HepG2 (cell line): Measurements from ENCODE around the gene ATL2. TPM values are rescaled to one million over a fixed set of nuclear protein-coding genes. Genes with fewer than 3 reads are reported as not detected.
A peak's percentile ranks its signal among the peaks of the same experiment; 100 is the strongest.

Source experiments
- ETV5 ChIP-seq: IDR thresholded peaks from 2 replicates; pipeline ENCODE4 v1.6.1; 2018; ENCODE audit warnings: missing biosample characterization, missing genetic modification reagents, inconsistent platforms, borderline replicate concordance
- KDM5A ChIP-seq: fragments of 200-600 bp; sonication (generic); IDR thresholded peaks from 2 replicates; pipeline ENCODE4 v1.7.0; 2018; ENCODE audit warnings: antibody characterized with exemption, mild to moderate bottlenecking, low read length, borderline replicate concordance
- MATR3 ChIP-seq: sonication (generic); formaldehyde crosslinking; IDR thresholded peaks from 2 replicates; pipeline ENCODE4 v1.4.0; 2020; ENCODE audit warnings: missing genetic modification reagents
- NCOR1 ChIP-seq: fragments of 200-600 bp; sonication (generic); IDR thresholded peaks from 2 replicates; pipeline ENCODE4 v1.7.0; 2017; ENCODE audit warnings: antibody characterized with exemption, low read length, borderline replicate concordance
- NFYC ChIP-seq: IDR thresholded peaks from 2 replicates; pipeline ENCODE4 v1.6.1; 2016; ENCODE audit warnings: missing genetic modification reagents, missing compliant biosample characterization
- PHF21A ChIP-seq: sonication (generic); formaldehyde crosslinking; IDR thresholded peaks from 2 replicates; pipeline ENCODE4 v1.5.0; 2020; ENCODE audit warnings: mild to moderate bottlenecking, missing genetic modification reagents
- REL ChIP-seq: sonication (generic); formaldehyde crosslinking; conservative IDR thresholded peaks from 2 replicates; pipeline ENCODE4 v1.8.0; 2022; ENCODE audit warnings: mild to moderate bottlenecking, missing genetic modification reagents, moderate library complexity
- SP140L ChIP-seq: sonication (generic); formaldehyde crosslinking; IDR thresholded peaks from 2 replicates; pipeline ENCODE4 v1.4.0; 2020; ENCODE audit warnings: missing genetic modification reagents, borderline replicate concordance
- SRF ChIP-seq: IDR thresholded peaks from 2 replicates; pipeline ENCODE4 v1.6.1; 2011; ENCODE audit warnings: mild to moderate bottlenecking, low read depth, low read length, moderate library complexity
- SSRP1 ChIP-seq: IDR thresholded peaks from 2 replicates; pipeline ENCODE4 v1.6.1; 2016; ENCODE audit warnings: control low read depth
- ZFYVE20 ChIP-seq: sonication (generic); formaldehyde crosslinking; IDR thresholded peaks from 2 replicates; pipeline ENCODE4 v1.8.0; 2023; ENCODE audit warnings: low read depth, mild to moderate bottlenecking, moderate library complexity, missing genetic modification reagents, borderline replicate concordance
- ZMYM2 ChIP-seq: sonication (generic); formaldehyde crosslinking; IDR thresholded peaks from 2 replicates; pipeline ENCODE4 v1.8.0; 2022; ENCODE audit warnings: mild to moderate bottlenecking, missing genetic modification reagents
- ZNF234 ChIP-seq: sonication (generic); formaldehyde crosslinking; conservative IDR thresholded peaks from 2 replicates; pipeline ENCODE4 v1.5.1; 2020; ENCODE audit warnings: mild to moderate bottlenecking, missing genetic modification reagents
- ZNF335 ChIP-seq: sonication (generic); formaldehyde crosslinking; IDR thresholded peaks from 2 replicates; pipeline ENCODE4 v1.4.0; 2020; ENCODE audit warnings: missing genetic modification reagents
- ZNF615 ChIP-seq: sonication (generic); formaldehyde crosslinking; IDR thresholded peaks from 2 replicates; pipeline ENCODE4 v1.5.0; 2020; ENCODE audit warnings: mild to moderate bottlenecking, missing genetic modification reagents, borderline replicate concordance
- ZNF761 ChIP-seq: sonication (generic); formaldehyde crosslinking; conservative IDR thresholded peaks from 2 replicates; pipeline ENCODE4 v1.4.0; 2020; ENCODE audit warnings: mild to moderate bottlenecking, missing genetic modification reagents
- ZNF775 ChIP-seq: sonication (generic); formaldehyde crosslinking; IDR thresholded peaks from 2 replicates; pipeline ENCODE4 v1.4.0; 2020; ENCODE audit warnings: missing genetic modification reagents, mild to moderate bottlenecking, moderate library complexity, borderline replicate concordance
- ZNF776 ChIP-seq: sonication (generic); formaldehyde crosslinking; IDR thresholded peaks from 2 replicates; pipeline ENCODE4 v1.4.0; 2020; ENCODE audit warnings: mild to moderate bottlenecking, missing genetic modification reagents
- ZNF781 ChIP-seq: sonication (generic); formaldehyde crosslinking; IDR thresholded peaks from 2 replicates; pipeline ENCODE4 v1.5.1; 2020; ENCODE audit warnings: borderline replicate concordance, mild to moderate bottlenecking, missing genetic modification reagents; ENCODE audit errors: not compliant biosample characterization
- polyA plus RNA-seq, 8 experiments: library from polyadenylated mRNA; depleted of rRNA in 3 of 8; stranded (reverse) in 7 of 8; unstranded in 1 of 8; fragments of >200 nt; fragmentation: Illumina TruSeq in 4 of 8; extraction: Trizol in 4 of 8; gene quantifications; 2 replicates each; pipeline versions ENCODE4 v1.2.1 to v1.2.3, GENCODE V29; 2011 to 2016; ENCODE audit warnings: low read depth in 4 of 8, missing spikeins in 1 of 8, mixed read lengths in 1 of 8; ENCODE audit not compliant: insufficient read depth in 1 of 8
- total RNA-seq, 5 experiments: library from RNA; depleted of rRNA; stranded (reverse); fragments of >200 nt; fragmentation: Illumina TruSeq; extraction: Trizol; gene quantifications; 2 replicates each; pipeline ENCODE4 v1.2.3, GENCODE V29; 2016; ENCODE audit warnings: low read depth in 1 of 5
- TF ChIP-seq, protein P1 (sequence below): sonication (generic); formaldehyde crosslinking; IDR thresholded peaks from 2 replicates; pipeline ENCODE4 v1.5.1; 2020; ENCODE audit warnings: mild to moderate bottlenecking, missing genetic modification reagents
- TF ChIP-seq, protein P2 (sequence below): sonication (generic); formaldehyde crosslinking; IDR thresholded peaks from 2 replicates; pipeline ENCODE4 v1.5.0; 2020; ENCODE audit warnings: missing genetic modification reagents
- TF ChIP-seq, protein P3 (sequence below): sonication (generic); formaldehyde crosslinking; IDR thresholded peaks from 2 replicates; pipeline ENCODE4 v1.4.0; 2020; ENCODE audit warnings: missing genetic modification reagents
- TF ChIP-seq, protein P4 (sequence below): sonication (generic); formaldehyde crosslinking; IDR thresholded peaks from 2 replicates; pipeline ENCODE4 v1.8.1; 2023; ENCODE audit warnings: mild to moderate bottlenecking, moderate library complexity, missing genetic modification reagents
- TF ChIP-seq, protein P5 (sequence below): sonication (generic); formaldehyde crosslinking; IDR thresholded peaks from 2 replicates; pipeline ENCODE4 v1.8.1; 2023; ENCODE audit warnings: mild to moderate bottlenecking, missing genetic modification reagents

ATL2 gene
- total and polyA plus RNA-seq, 2 of the 13 experiments (the other 11 are each of a cell fraction or from before 2014, with no cell fraction given): 56.5 to 119 TPM

DNA sequence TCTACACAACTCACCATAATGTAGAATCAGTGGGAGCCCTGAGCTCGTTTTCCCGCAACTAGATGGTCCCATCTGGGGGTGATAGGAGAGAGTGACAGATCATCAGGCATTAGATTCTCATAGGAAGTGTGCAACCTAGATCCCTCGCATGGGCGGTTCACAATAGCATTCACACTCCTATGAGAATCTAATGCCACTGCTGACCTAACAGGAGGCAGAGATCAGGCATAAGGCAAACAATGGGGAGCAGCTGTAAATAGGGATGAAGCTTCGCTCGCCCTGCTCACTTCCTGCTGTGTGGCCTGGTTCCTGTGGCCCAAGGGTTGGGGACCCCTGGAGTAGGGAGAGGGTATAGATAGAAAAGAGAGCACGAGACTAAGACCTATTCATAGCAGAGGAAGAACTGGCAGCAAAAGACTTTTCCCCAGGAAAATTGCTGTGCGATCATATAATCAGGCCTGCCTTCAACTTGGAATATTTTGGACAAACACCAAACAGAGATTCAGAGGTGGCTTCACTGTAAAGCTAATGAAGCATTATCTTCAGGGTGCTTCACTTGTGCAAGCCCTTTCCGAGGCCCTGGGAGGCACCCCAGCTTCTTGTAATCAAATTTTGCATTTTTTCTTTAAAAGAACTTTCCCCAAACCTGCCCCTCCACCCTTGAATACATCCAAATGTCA, 29.0 kb upstream of the ATL2 start (continued):
- TF ChIP-seq, protein P1, sequence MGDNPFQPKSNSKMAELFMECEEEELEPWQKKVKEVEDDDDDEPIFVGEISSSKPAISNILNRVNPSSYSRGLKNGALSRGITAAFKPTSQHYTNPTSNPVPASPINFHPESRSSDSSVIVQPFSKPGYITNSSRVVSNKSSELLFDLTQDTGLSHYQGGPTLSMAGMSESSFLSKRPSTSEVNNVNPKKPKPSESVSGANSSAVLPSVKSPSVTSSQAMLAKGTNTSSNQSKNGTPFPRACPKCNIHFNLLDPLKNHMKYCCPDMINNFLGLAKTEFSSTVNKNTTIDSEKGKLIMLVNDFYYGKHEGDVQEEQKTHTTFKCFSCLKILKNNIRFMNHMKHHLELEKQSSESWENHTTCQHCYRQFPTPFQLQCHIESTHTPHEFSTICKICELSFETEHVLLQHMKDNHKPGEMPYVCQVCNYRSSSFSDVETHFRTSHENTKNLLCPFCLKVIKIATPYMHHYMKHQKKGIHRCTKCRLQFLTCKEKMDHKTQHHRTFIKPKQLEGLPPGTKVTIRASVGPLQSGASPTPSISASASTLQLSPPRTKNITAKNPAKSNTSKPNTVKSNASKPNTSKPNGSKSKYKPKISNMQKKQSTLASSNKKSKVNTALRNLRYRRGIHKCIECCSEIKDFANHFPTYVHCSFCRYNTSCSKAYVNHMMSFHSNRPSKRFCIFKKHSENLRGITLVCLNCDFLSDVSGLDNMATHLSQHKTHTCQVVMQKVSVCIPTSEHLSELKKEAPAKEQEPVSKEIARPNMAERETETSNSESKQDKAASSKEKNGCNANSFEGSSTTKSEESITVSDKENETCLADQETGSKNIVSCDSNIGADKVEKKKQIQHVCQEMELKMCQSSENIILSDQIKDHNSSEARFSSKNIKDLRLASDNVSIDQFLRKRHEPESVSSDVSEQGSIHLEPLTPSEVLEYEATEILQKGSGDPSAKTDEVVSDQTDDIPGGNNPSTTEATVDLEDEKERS: peak; percentile 84; the same call in 1 of the 2 replicates
- TF ChIP-seq, protein P2, sequence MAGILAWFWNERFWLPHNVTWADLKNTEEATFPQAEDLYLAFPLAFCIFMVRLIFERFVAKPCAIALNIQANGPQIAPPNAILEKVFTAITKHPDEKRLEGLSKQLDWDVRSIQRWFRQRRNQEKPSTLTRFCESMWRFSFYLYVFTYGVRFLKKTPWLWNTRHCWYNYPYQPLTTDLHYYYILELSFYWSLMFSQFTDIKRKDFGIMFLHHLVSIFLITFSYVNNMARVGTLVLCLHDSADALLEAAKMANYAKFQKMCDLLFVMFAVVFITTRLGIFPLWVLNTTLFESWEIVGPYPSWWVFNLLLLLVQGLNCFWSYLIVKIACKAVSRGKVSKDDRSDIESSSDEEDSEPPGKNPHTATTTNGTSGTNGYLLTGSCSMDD: no peak
- TF ChIP-seq ZNF775 (CRISPR knock-in tag): no peak
- no peak for TF ChIP-seq ZNF234 (CRISPR knock-in tag)
- no peak for TF ChIP-seq SRF
- TF ChIP-seq, protein P3, sequence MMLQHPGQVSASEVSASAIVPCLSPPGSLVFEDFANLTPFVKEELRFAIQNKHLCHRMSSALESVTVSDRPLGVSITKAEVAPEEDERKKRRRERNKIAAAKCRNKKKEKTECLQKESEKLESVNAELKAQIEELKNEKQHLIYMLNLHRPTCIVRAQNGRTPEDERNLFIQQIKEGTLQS (CRISPR knock-in tag): no peak
- TF ChIP-seq MATR3 (CRISPR knock-in tag): no peak
- TF ChIP-seq ZNF615 (CRISPR knock-in tag): no peak
- TF ChIP-seq ZNF335 (CRISPR knock-in tag): no peak
- no peak for TF ChIP-seq REL (CRISPR knock-in tag)
- TF ChIP-seq, protein P4, sequence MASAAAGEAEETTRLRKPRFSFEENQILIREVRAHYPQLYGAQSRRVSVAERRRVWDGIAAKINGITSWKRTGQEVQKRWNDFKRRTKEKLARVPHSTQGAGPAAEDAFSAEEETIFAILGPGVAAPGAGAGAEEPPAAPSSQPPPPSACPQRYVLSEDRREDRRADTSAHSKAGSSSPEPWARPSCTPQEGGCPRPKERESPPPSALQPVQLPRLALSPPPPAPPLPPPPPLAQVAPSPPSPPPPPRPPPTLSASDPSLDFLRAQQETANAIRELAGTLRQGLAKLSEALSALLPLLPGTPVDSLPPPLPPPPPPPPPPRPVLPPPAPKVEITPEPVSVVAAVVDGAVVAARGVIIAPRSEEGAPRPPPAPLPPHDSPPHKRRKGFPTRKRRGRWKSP (CRISPR knock-in tag): no peak
- TF ChIP-seq NCOR1: no peak
- TF ChIP-seq ZNF761 (CRISPR knock-in tag): no peak
- TF ChIP-seq ZNF776: no peak
- TF ChIP-seq ZFYVE20 (CRISPR knock-in tag): no peak
- peak; percentile 82; the same call in 1 of the 2 replicates for TF ChIP-seq ZMYM2
- TF ChIP-seq, protein P5, sequence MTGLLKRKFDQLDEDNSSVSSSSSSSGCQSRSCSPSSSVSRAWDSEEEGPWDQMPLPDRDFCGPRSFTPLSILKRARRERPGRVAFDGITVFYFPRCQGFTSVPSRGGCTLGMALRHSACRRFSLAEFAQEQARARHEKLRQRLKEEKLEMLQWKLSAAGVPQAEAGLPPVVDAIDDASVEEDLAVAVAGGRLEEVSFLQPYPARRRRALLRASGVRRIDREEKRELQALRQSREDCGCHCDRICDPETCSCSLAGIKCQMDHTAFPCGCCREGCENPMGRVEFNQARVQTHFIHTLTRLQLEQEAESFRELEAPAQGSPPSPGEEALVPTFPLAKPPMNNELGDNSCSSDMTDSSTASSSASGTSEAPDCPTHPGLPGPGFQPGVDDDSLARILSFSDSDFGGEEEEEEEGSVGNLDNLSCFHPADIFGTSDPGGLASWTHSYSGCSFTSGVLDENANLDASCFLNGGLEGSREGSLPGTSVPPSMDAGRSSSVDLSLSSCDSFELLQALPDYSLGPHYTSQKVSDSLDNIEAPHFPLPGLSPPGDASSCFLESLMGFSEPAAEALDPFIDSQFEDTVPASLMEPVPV (CRISPR knock-in tag): no peak
- TF ChIP-seq SP140L (CRISPR knock-in tag): no peak; the same call in 1 of the 2 replicates
- TF ChIP-seq ZNF781 (CRISPR knock-in tag): peak; percentile 40
- TF ChIP-seq SSRP1 (CRISPR knock-in tag): no peak
- TF ChIP-seq ETV5 (CRISPR knock-in tag): peak; percentile 71; the same call in 1 of the 2 replicates
- TF ChIP-seq PHF21A (CRISPR knock-in tag): no peak
- no peak for TF ChIP-seq NFYC (CRISPR knock-in tag)
- no peak for TF ChIP-seq KDM5A
